HepG2 (cell line): ENCODE measurements around the gene CDK18. TPM values are rescaled to one million over a fixed set of nuclear protein-coding genes. Genes with fewer than 3 reads are reported as not detected.

ENCODE experiments used
- E2F1 ChIP-seq: sonication (generic); formaldehyde crosslinking; IDR thresholded peaks from 2 replicates; pipeline ENCODE4 v1.5.0; 2020; ENCODE audit warnings: missing genetic modification reagents
- EZH2 ChIP-seq: conservative IDR thresholded peaks from 2 replicates; pipeline ENCODE4 v1.6.1; 2012; ENCODE audit warnings: mild to moderate bottlenecking, low read depth, low read length, moderate library complexity
- KAT2B ChIP-seq: fragments of 150-350 bp; IDR thresholded peaks from 2 replicates; pipeline ENCODE4 v1.6.1; 2014; ENCODE audit warnings: low read depth, low read length, borderline replicate concordance
- NFAT5 ChIP-seq: sonication (generic); formaldehyde crosslinking; IDR thresholded peaks from 2 replicates; pipeline ENCODE4 v1.4.0; 2020; ENCODE audit warnings: missing genetic modification reagents
- PAWR ChIP-seq: sonication (generic); formaldehyde crosslinking; IDR thresholded peaks from 2 replicates; pipeline ENCODE4 v1.4.0; 2020; ENCODE audit warnings: missing genetic modification reagents, mild to moderate bottlenecking, borderline replicate concordance
- SATB2 ChIP-seq: sonication (generic); formaldehyde crosslinking; IDR thresholded peaks from 2 replicates; pipeline ENCODE4 v1.5.0; 2020; ENCODE audit warnings: missing genetic modification reagents
- TCF12 ChIP-seq, 2 experiments: fragments of 450-650 bp in 1 of 2; sonication (generic) in 1 of 2; formaldehyde crosslinking in 1 of 2; IDR thresholded peaks; 2 replicates each; pipeline versions ENCODE4 v1.6.1 to v1.8.0; 2017 to 2022; ENCODE audit warnings: antibody characterized with exemption in 1 of 2, mild to moderate bottlenecking in 1 of 2, missing genetic modification reagents in 1 of 2, moderate library complexity in 1 of 2
- TEAD2 ChIP-seq: sonication (generic); formaldehyde crosslinking; IDR thresholded peaks from 2 replicates; pipeline ENCODE4 v1.9.0; 2021; ENCODE audit warnings: missing genetic modification reagents
- TFDP1 ChIP-seq: IDR thresholded peaks from 2 replicates; pipeline ENCODE4 v1.6.1; 2016; ENCODE audit warnings: missing compliant biosample characterization, missing genetic modification reagents, borderline replicate concordance
- ZFP91 ChIP-seq: sonication (generic); formaldehyde crosslinking; IDR thresholded peaks from 2 replicates; pipeline ENCODE4 v1.9.0; 2022; ENCODE audit warnings: missing genetic modification reagents, mild to moderate bottlenecking, borderline replicate concordance
- ZNF335 ChIP-seq: sonication (generic); formaldehyde crosslinking; IDR thresholded peaks from 2 replicates; pipeline ENCODE4 v1.4.0; 2020; ENCODE audit warnings: missing genetic modification reagents
- ZNF510 ChIP-seq: sonication (generic); formaldehyde crosslinking; IDR thresholded peaks from 2 replicates; pipeline ENCODE4 v1.4.0; 2020; ENCODE audit warnings: low read depth, mild to moderate bottlenecking, missing genetic modification reagents
- ZNF720 ChIP-seq: sonication (generic); formaldehyde crosslinking; IDR thresholded peaks from 2 replicates; pipeline ENCODE4 v1.4.0; 2020; ENCODE audit warnings: missing genetic modification reagents
- ZNF724P ChIP-seq: sonication (generic); formaldehyde crosslinking; IDR thresholded peaks from 2 replicates; pipeline ENCODE4 v1.8.0; 2022; ENCODE audit warnings: missing genetic modification reagents, borderline replicate concordance
- ZNF878 ChIP-seq: sonication (generic); formaldehyde crosslinking; IDR thresholded peaks from 2 replicates; pipeline ENCODE4 v1.8.1; 2023; ENCODE audit warnings: mild to moderate bottlenecking, missing genetic modification reagents, moderate library complexity
- ZSCAN30 ChIP-seq: sonication (generic); formaldehyde crosslinking; IDR thresholded peaks from 2 replicates; pipeline ENCODE4 v1.5.0; 2020; ENCODE audit warnings: mild to moderate bottlenecking, missing genetic modification reagents
- polyA plus RNA-seq, 8 experiments: library from polyadenylated mRNA; depleted of rRNA in 3 of 8; stranded (reverse) in 7 of 8; unstranded in 1 of 8; fragments of >200 nt; fragmentation: Illumina TruSeq in 4 of 8; extraction: Trizol in 4 of 8; gene quantifications; 2 replicates each; pipeline versions ENCODE4 v1.2.1 to v1.2.3, GENCODE V29; 2011 to 2016; ENCODE audit warnings: low read depth in 4 of 8, missing spikeins in 1 of 8, mixed read lengths in 1 of 8; ENCODE audit not compliant: insufficient read depth in 1 of 8
- total RNA-seq, 5 experiments: library from RNA; depleted of rRNA; stranded (reverse); fragments of >200 nt; fragmentation: Illumina TruSeq; extraction: Trizol; gene quantifications; 2 replicates each; pipeline ENCODE4 v1.2.3, GENCODE V29; 2016; ENCODE audit warnings: low read depth in 1 of 5

CDK18 gene
- total and polyA plus RNA-seq, 2 of the 13 experiments (the other 11 are each of a cell fraction or from before 2014, with no cell fraction given): 6.4 to 38.8 TPM

GRCh38 chr1:205458777-205459566 is 45.5 kb upstream of the CDK18 start (continued):
- no peak for TF ChIP-seq SATB2 (CRISPR knock-in tag)
- no peak for TF ChIP-seq TFDP1 (CRISPR knock-in tag)
- TF ChIP-seq ZNF720 (CRISPR knock-in tag): no peak
- no peak for TF ChIP-seq ZSCAN30 (CRISPR knock-in tag)
- TF ChIP-seq EZH2: no peak
- TF ChIP-seq ZNF724P (CRISPR knock-in tag): no peak
- no peak for TF ChIP-seq KAT2B
- TF ChIP-seq ZNF510 (CRISPR knock-in tag): no peak
- TF ChIP-seq PAWR (CRISPR knock-in tag): no peak
- no peak for TF ChIP-seq ZNF878 (CRISPR knock-in tag)
- TF ChIP-seq E2F1 (CRISPR knock-in tag): 0 out of 2 replicates have a peak, but pooled peaks have one; percentile 28
- no peak for TF ChIP-seq TEAD2 (CRISPR knock-in tag)
- TF ChIP-seq NFAT5: 0 out of 2 replicates have a peak, but pooled peaks have one; percentile 62
- 0 out of 2 replicates have a peak, but pooled peaks have one; percentile 40 for TF ChIP-seq ZNF335
- no peak for TF ChIP-seq ZFP91 (CRISPR knock-in tag)
- TF ChIP-seq TCF12 (IDR thresholded peaks at IDR 0.05): no peak
- TF ChIP-seq TCF12 (CRISPR knock-in tag; IDR thresholded peaks at IDR 0.05): no peak
